DMS 273 (cell line): ENCODE measurements around the gene CA4.
A peak's percentile ranks its signal among the peaks of the same experiment; 100 is the strongest.
"Not testable (repeated sequence)": the region's sequence is repeated elsewhere in the genome, so short reads cannot be mapped to it uniquely, and the experiment has no call there.

Experiments used
- DNase-seq: peaks from one replicate; lab custom pipeline; 2025; ENCODE audit not compliant: unreplicated experiment; lab: John Stamatoyannopoulos, UW

CA4 gene

GRCh38 chr17:60171753-60172079, 21.9 kb downstream of the CA4 start:
- DNase-seq, result no peak

DNA sequence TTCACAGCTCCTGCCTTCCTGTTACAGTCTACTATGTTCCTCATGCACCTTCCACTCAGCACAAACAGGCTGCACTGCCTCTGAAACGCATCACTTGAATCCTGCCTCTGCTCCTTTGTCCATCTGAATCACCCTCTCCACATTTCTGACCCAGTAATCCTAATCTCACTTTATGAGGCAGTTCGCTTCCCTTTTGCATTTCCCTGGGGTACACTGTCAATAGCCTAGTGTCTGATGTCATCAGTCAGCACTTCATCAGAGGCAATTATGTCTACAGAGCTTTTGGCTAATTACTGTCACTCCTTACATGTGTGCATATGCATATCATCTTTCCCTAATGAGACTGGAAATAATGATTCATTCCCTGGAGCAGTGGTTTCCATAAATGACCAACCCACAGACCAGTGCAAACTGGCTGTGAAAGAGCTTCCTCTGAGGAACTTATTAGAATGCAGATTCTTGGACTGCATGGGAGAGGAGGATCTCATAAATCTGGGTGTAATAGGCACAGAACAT, 23.6 kb downstream of the CA4 start:
- peak; percentile 23 for DNase-seq

DNA sequence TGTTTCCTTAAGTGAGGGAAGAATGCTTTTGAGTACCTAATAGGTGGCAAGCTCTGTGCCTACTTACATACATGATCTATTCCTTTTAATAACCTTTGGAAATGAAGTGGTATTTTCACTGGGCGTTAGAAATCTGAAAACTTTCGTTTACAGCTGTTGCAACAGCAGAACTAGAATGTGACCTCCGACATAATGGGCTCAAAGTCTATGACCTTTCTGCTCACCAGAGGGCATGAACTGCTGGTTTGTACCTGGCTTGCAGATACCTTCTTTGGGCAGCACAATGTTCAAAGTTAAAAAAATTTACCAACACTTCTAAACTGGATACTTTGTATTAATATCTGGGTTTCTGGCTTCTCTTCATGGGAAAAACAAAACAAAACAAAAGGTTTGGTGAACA, 24.3 kb downstream of the CA4 start:
- no peak for DNase-seq

DNA sequence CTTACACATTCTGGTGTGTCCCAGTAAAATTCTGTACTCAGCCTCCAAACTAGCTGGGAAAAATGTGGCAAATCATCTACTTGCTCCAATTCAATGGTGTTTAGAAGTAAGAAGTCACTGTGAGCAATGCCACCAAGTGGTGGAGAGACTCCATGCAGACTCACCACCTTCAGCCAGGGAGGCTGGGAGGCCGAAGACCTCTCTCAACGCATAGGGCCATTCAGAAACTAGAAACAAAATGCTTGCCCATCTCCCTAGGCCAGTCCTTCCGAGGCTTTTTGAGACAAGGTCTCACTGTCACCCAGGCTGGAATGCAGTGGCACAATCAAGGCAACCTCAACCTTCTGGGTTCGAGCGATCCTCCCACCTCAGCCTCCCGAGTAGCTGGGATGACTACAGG, 25.0 kb downstream of the CA4 start:
- DNase-seq, result peak; percentile 43

- DNase-seq, result peak; percentile 59
These were observed 27.0 kb downstream of the CA4 start for GRCh38 chr17:60176763-60177162.

DNA sequence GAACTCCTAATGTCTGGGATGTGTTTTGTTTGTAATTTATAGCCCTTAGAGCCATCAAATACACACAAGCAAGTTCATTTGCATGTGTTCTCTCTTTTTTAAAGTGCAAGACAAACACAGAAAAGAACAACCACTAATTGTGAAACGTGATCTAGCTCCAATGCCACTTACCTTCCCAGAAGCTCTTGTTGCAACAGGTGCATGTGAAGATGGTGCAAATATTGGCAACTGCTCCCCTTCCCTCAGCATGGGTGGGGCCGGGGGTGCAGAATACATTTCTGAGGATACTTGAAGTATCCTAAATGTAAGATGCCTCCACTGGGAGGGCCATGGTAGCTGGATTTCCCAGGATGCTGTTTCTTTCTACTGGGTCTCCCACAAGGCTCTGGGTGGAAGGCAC, 28.4 kb downstream of the CA4 start:
- DNase-seq, result not testable (repeated sequence)

DNA sequence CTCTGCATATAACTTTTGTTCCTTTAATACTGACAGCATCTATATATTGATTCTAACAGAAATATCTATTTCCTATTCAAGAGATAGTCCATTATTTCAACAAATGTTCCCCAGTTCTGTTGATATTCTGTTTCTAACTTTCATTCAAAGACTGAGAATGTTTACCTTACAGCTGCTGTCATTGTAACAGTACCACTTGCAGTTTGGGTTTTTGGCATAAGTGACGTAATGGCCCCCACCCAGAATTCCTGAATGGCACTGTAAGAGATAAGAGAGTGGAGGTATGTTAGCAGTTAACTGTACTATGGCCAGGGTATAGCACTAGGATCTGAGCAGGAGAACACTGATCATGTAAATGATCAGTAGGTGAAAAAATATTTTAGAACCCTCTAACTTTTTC, 30.6 kb downstream of the CA4 start:
- DNase-seq, result not testable (repeated sequence)

- not testable (repeated sequence) for DNase-seq
These were observed 36.6 kb downstream of the CA4 start for GRCh38 chr17:60186372-60186771.

DNA sequence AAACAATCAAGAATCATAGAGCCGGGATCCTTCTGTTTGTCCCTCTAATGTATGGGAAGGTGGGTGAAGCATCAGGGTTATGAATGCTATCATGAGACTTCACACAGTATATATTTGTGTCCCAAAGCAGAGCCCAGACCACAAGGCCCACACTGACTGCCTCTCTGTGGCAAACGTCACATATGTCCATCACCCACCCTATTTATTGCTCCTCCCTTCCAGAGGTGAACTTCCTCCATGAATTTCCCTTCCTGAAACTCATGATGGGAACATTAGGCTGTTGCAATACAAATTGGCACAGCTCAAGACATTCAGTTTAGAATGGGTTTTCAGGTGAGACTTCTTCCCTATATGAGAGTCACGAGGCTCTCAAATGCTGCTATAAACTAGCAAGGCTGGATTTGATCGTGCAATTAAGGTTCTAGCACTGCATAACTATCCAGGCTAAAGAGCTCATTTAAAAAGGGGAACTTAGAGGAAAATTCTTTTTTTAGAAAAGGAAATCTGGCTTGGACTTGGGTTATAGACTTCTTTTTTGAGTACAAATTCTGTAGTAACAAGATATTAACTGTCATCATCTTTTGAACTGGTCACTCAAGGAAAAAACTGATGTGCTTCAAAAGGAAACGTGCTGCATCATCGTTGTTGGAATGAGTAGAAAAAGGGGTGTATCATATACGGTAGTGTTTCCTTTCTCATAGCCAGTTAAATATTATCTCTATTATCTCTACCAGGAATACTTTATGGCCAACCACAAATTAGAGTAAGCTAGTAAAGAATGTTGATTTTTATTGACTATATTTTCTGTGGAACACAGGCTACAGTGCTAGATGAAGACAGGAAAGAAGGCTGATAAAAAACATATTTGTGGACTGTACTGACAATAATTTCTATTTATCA, 37.3 kb downstream of the CA4 start:
- DNase-seq, result not testable (repeated sequence)

GRCh38 chr17:60188759-60189158, 39.0 kb downstream of the CA4 start:
- no peak for DNase-seq

DNA sequence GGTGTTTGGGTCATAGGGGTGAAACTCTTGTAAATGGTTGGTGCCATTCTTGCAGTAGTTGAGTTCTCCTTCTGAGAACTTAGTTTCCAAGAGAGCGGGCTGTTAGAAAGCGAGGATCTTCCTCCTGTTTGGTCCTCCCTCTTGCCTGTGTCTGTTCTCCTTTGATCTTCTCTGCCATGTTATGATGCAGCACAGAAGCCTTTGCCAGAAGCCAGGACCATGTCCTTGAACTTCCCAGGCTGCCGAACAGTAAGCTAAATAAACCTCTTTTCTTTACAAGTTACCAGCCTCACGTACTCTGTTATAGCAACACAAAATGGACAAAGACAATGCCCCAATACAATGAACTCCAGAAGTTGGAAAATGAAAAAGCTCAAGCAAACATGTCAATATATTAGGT, 40.3 kb downstream of the CA4 start:
- DNase-seq, result not testable (repeated sequence)

DNA sequence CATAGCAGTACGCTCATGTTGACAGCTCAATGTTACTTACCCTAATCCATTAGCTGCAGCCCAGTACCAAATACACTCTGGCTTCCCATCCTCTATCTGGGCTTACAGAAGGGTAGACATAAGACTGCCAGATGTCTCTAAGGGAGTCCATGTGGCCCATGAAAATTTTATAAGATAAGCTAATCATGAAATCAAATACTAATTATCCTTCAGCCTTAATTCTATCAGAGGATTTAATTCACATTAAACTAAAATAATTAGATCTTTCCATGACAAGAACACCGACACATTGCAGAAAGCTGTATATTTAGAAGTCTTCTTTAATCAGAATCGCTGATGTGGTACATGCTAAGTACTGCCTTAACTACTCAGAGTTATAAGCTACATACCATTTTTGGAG, 43.3 kb downstream of the CA4 start:
- not testable (repeated sequence) for DNase-seq

- DNase-seq, result no peak
These were observed 43.7 kb downstream of the CA4 start for GRCh38 chr17:60193482-60193881.

- not testable (repeated sequence) for DNase-seq
These were observed 44.4 kb downstream of the CA4 start for GRCh38 chr17:60194141-60194540.

DNA sequence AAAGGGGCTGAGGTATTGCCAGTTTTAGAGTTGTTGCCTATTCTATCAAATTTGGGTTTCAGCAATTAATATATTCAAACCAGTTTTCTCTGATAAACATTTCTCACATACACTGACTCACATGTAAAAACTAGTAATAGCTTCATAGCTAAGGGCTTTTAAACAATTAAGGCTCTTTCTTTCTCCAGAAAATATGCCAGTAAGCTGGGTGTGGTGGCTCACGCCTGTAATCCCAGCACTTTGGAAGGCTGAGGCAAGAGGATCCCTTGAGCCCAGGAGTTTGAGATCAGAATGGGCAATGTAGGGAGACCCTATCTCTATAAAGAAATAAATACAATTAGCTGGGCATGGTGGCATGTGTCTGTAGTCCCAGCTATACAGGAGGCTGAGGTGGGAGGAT, 48.9 kb downstream of the CA4 start:
- not testable (repeated sequence) for DNase-seq

DNA sequence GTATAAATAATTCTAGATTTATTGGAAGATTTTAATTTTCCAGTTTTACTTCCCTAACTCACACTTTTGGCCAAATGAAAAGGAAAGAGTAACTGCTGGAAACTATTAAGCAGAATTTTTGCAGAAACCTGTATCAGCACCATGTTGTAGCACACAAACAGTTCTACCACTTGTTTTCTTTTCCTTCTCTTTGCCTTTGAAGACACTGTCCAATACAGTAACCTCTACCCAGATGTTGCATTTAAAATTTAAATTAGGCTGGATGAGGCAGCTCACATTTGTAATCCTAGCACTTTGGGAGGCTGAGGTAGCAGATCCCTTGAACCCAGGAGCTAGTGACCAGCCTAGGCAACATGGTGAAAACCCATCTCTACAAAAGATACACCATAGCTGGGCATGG, 56.0 kb downstream of the CA4 start:
- not testable (repeated sequence) for DNase-seq

- DNase-seq, result not testable (repeated sequence)
These were observed 58.5 kb downstream of the CA4 start for GRCh38 chr17:60208302-60208701.
